Gastroesophageal sphincter (tissue), 4 donors: ENCODE measurements around the gene BCAS3. TPM values are rescaled to one million over a fixed set of nuclear protein-coding genes. Genes with fewer than 3 reads are reported as not detected.

Source experiments
- ATAC-seq: fragments of 150-250 bp; one replicate; pipeline ENCODE4 v1.9.1; 2016; ENCODE audit warnings: mild to moderate bottlenecking, moderate library complexity
- H3K27ac ChIP-seq, 4 donors: fragments of 200-600 bp; sonication (generic) in 3 of 4; 1 replicate in 3 of 4; 2 replicates in 1 of 4; pipeline ENCODE4 v1.5.1; 2016 to 2019
- H3K27me3 ChIP-seq: fragments of 200-600 bp; sonication (generic); one replicate; pipeline ENCODE4 v1.5.1; 2019
- H3K36me3 ChIP-seq, 2 donors: fragments of 200-600 bp; sonication (generic); one replicate each; pipeline ENCODE4 v1.5.1; 2019; ENCODE audit warnings: control low read depth in 1 of 2
- H3K4me1 ChIP-seq, 3 donors: fragments of 200-600 bp; sonication (generic); 1 replicate in 2 of 3; 2 replicates in 1 of 3; pipeline ENCODE4 v1.5.1; 2016 to 2019; ENCODE audit warnings: control low read depth in 2 of 3
- H3K4me3 ChIP-seq, 2 donors: fragments of 200-600 bp; sonication (generic); one replicate each; pipeline ENCODE4 v1.5.1; 2019; ENCODE audit warnings: mild to moderate bottlenecking in 1 of 2, moderate library complexity in 1 of 2
- H3K9me3 ChIP-seq, 3 donors: fragments of 200-600 bp; sonication (generic); one replicate each; pipeline ENCODE4 v1.5.1; 2017 to 2019; ENCODE audit warnings: control low read depth in 2 of 3
- CTCF ChIP-seq, 4 experiments: fragments of 200-600 bp in 2 of 4; fragments of 450-650 bp in 2 of 4; sonication (generic) in 1 of 4; IDR thresholded peaks; one replicate each; pipeline ENCODE4 v1.5.1; 2017 to 2019; ENCODE audit warnings: antibody characterized with exemption in 4 of 4, mild to moderate bottlenecking in 2 of 4, moderate library complexity in 2 of 4
- EP300 ChIP-seq: sonication (generic); formaldehyde crosslinking; IDR thresholded peaks from one replicate; pipeline ENCODE4 v1.6.1; 2017; ENCODE audit warnings: antibody characterized with exemption, mild to moderate bottlenecking
- POLR2A ChIP-seq, 2 donors: fragments of 450-650 bp; IDR thresholded peaks; one replicate each; pipeline ENCODE4 v1.6.1; 2017; ENCODE audit warnings: antibody characterized with exemption in 2 of 2, mild to moderate bottlenecking in 2 of 2, moderate library complexity in 1 of 2
- POLR2AphosphoS5 ChIP-seq: sonication (generic); formaldehyde crosslinking; IDR thresholded peaks from one replicate; pipeline ENCODE4 v1.6.1; 2017; ENCODE audit warnings: antibody characterized with exemption
- WGBS, 2 donors: methylation state at CpG; one replicate each; pipeline ENCODE4 v1.1.5; 2018; ENCODE audit warnings: low coverage in 1 of 2; 5-methylcytosine and 5-hydroxymethylcytosine counted together
- total RNA-seq, 4 donors: library from RNA; depleted of rRNA; stranded (reverse); fragments of >200 nt; gene quantifications; one replicate each; pipeline ENCODE4 v1.1.0, GENCODE V29; 2016

Gene BCAS3
- total RNA-seq, 4 donors from 2014 or later: 18.8 to 37.0 (median 34.5) TPM

GRCh38 chr17:61201211-61201610 is 523.6 kb downstream of the BCAS3 start:
- Histone ChIP-seq H3K27me3 (no peaks in the 10 kb centered on the region), H3K9me3 (no peaks in the 10 kb centered on the region), H3K36me3 (no peaks in the 10 kb centered on the region), H3K4me1 (peaks cover 0 to 60% (median 8%) of the 10 kb centered on the region in 3 donors), H3K4me3 (no peak overlapping the region), H3K27ac (peak overlapping the region; percentile 52 to 82 (median 77))
- no peak for TF ChIP-seq CTCF (IDR thresholded peaks at IDR 0.05)
- TF ChIP-seq POLR2AphosphoS5: peak; percentile 91
- peak; percentile 76 for ATAC-seq
- 27 to 34% methylated on average over 3 of the region's 3 CpGs for WGBS, 2 donors

- H3K4me1 ChIP-seq: peaks cover 2 to 64% (median 8%) of the 10 kb centered on the region in 3 donors
- no peak for TF ChIP-seq POLR2AphosphoS5
- no peak for TF ChIP-seq POLR2A (IDR thresholded peaks at IDR 0.05)
- no peak for TF ChIP-seq EP300
- no peak for TF ChIP-seq CTCF (IDR thresholded peaks at IDR 0.05)
- no peak for ATAC-seq
Observed at GRCh38 chr17:61202564-61202963, 524.9 kb downstream of the BCAS3 start.

GRCh38 chr17:61203671-61204131 is 526.0 kb downstream of the BCAS3 start:
- Histone ChIP-seq H3K27ac (peak overlapping the region; percentile 35 to 76 (median 66)), H3K36me3 (no peaks in the 10 kb centered on the region), H3K27me3 (no peaks in the 10 kb centered on the region), H3K4me3 (no peak overlapping the region), H3K4me1 (peaks cover 2 to 76% (median 8%) of the 10 kb centered on the region in 3 donors), H3K9me3 (no peaks in the 10 kb centered on the region)
- WGBS, 2 donors: 45 to 54% methylated on average over 5 to 7 of the region's 7 CpGs
- TF ChIP-seq POLR2AphosphoS5: no peak
- TF ChIP-seq POLR2A (IDR thresholded peaks at IDR 0.05): no peak
- TF ChIP-seq EP300: no peak
- TF ChIP-seq CTCF (IDR thresholded peaks at IDR 0.05): no peak
- ATAC-seq: no peak

More at GRCh38 chr17:61202564-61202963, 524.9 kb downstream of the BCAS3 start:
- Histone ChIP-seq H3K9me3 (no peaks in the 10 kb centered on the region), H3K4me3 (no peak overlapping the region), H3K36me3 (no peaks in the 10 kb centered on the region), H3K27ac (peak overlapping the region in 2 of 4 donors; percentile 64 to 67), H3K27me3 (no peaks in the 10 kb centered on the region)
- WGBS, 2 donors: 97 to 100% methylated on average over 2 of the region's 2 CpGs

- H3K4me3 ChIP-seq: no peak overlapping the region
- peak overlapping the region in 2 of 4 donors; percentile 45 to 67 for H3K27ac ChIP-seq
- H3K4me1 ChIP-seq: peaks cover 5 to 76% (median 8%) of the 10 kb centered on the region in 3 donors
- no peaks in the 10 kb centered on the region for H3K36me3 ChIP-seq
- WGBS, 2 donors: 77 to 88% methylated on average over 3 to 5 of the region's 5 CpGs
- no peaks in the 10 kb centered on the region for H3K9me3 ChIP-seq
- TF ChIP-seq POLR2A (IDR thresholded peaks at IDR 0.05): no peak
- no peak for TF ChIP-seq POLR2AphosphoS5
- TF ChIP-seq EP300: no peak
- no peak for TF ChIP-seq CTCF (IDR thresholded peaks at IDR 0.05)
- no peak for ATAC-seq
- H3K27me3 ChIP-seq: no peaks in the 10 kb centered on the region
Observed at GRCh38 chr17:61204456-61204855, 526.8 kb downstream of the BCAS3 start.

GRCh38 chr17:61205401-61205800 is 527.8 kb downstream of the BCAS3 start:
- Histone ChIP-seq H3K27ac (peak overlapping the region in 3 of 4 donors; percentile 22 to 67 (median 45)), H3K4me3 (no peak overlapping the region), H3K4me1 (peaks cover 12 to 76% (median 14%) of the 10 kb centered on the region in 3 donors), H3K9me3 (no peaks in the 10 kb centered on the region), H3K36me3 (no peaks in the 10 kb centered on the region), H3K27me3 (no peaks in the 10 kb centered on the region)
- ATAC-seq: no peak
- TF ChIP-seq EP300 (no peak), CTCF (IDR thresholded peaks at IDR 0.05) (no peak), POLR2A (IDR thresholded peaks at IDR 0.05) (no peak), POLR2AphosphoS5 (no peak)
- WGBS, 2 donors: 94 to 100% methylated on average over 1 to 3 of the region's 3 CpGs
